ENCODE measurements around the gene OR4D1. TPM values are rescaled to one million over a fixed set of nuclear protein-coding genes. Genes with fewer than 3 reads are reported as not detected.

OR4D1 gene
- total RNA-seq, 1 experiment from 2014 or later: 0.03 TPM

DNA sequence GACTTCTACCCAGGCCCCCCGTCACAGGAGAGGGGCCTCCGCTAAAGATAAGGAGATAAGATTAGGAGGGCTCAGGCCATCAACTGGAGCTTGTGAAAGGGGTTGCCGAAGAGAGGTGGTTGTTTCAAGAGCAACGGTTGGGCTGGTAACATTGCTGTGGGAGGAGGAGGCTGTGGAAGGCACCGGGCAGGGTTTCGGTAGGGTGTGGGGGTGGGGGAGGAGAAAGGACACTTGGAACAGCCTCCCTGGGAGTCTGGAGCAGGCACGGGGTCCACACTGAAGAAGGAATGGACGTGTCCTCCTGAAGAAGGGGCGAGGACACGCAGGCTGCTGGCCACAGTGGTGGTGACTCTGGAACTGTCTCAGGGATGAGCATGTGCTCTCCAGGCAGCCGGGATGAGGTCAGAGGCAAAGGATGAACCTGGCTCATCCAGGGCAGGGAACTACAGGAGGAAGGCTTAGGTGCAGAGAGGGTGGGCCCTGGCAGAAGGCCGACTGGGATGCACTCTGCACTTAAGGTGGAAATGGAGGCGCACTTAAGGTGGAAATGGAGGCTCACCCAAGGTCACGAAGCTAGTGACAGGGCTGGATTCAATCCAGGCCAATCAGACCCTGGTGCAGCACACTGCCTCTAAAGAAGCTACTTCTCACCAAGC, 43.2 kb downstream of the OR4D1 start:
- Histone ChIP-seq H3K4me1 (replicated peaks) (no peaks in the 10 kb centered on the region), H3K36me3 (no peaks in the 10 kb centered on the region), H3K27me3 (replicated peaks) (peaks cover 37% of the 10 kb centered on the region), H3K9me3 (replicated peaks) (no peaks in the 10 kb centered on the region), H3K27ac (no peak overlapping the region), H3K4me3 (no peak overlapping the region)
- DNase-seq (ENCODE audit: low read depth in 1 of 2, low spot score in 2 of 2): no peak

DNA sequence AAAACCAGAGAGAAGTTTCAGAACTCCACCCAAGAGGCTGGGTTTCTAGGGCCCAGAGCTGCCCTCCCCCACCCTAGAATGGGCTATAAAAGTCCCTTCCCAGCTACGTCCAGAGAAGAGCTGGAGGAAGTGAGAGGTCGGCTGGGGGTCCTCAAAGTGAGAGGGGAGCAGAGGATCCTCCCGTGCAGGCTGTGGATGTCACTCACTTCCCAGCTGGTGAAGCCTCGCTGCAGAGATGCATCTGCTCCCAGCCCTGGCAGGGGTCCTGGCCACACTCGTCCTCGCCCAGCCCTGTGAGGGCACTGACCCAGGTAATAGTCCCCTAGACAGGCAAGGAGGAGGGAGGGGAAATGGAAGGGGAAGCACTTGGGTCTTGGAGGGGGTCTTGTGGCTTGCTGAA, 44.4 kb downstream of the OR4D1 start, which contains the start of gene EPX:
Gene EPX, plus strand, starts transcription at position 115 of the 400 bp plus-strand sequence. Its CDS starts 121 bp downstream, at position 236.
- H3K4me1 ChIP-seq (replicated peaks): no peaks in the 10 kb centered on the region
- H3K27me3 ChIP-seq (replicated peaks): peaks cover 40% of the 10 kb centered on the region
- no peak for DNase-seq (ENCODE audit: low read depth in 1 of 2, low spot score in 2 of 2)
- no peaks in the 10 kb centered on the region for H3K36me3 ChIP-seq
- no peak within 1 kb of the TSS for H3K27ac ChIP-seq
- no peaks in the 10 kb centered on the region for H3K9me3 ChIP-seq (replicated peaks)
- H3K4me3 ChIP-seq: no peak within 1 kb of the TSS

DNA sequence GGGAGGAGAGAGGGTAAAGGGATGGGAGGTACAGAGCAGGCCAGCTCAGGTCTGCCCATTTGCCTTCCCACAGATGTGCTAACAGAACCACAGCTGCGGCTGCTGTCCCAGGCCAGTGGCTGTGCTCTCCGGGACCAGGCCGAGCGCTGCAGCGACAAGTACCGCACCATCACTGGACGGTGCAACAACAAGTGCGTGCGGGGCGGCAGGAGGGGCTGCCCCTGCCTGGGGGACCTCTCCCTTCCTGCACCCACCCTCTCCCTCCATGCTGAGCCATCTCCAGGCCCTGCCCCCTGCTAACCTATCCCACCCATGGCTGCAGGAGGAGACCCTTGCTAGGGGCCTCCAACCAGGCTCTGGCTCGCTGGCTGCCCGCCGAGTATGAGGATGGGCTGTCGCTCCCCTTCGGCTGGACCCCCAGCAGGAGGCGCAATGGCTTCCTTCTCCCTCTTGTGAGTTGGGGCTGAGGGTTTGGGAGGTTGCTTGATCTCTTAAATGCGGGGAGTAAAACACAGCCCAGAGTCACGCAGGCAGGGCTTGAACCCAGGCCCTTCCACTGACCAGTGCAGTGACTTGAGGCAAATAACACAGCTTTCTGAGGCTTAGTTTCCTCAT, 45.6 kb downstream of the OR4D1 start:
- Histone ChIP-seq H3K27me3 (replicated peaks) (peaks cover 38% of the 10 kb centered on the region), H3K4me3 (no peak overlapping the region), H3K36me3 (no peaks in the 10 kb centered on the region), H3K27ac (no peak overlapping the region), H3K4me1 (replicated peaks) (no peaks in the 10 kb centered on the region), H3K9me3 (replicated peaks) (no peaks in the 10 kb centered on the region)
- DNase-seq (ENCODE audit: low read depth in 1 of 2, low spot score in 2 of 2): no peak

DNA sequence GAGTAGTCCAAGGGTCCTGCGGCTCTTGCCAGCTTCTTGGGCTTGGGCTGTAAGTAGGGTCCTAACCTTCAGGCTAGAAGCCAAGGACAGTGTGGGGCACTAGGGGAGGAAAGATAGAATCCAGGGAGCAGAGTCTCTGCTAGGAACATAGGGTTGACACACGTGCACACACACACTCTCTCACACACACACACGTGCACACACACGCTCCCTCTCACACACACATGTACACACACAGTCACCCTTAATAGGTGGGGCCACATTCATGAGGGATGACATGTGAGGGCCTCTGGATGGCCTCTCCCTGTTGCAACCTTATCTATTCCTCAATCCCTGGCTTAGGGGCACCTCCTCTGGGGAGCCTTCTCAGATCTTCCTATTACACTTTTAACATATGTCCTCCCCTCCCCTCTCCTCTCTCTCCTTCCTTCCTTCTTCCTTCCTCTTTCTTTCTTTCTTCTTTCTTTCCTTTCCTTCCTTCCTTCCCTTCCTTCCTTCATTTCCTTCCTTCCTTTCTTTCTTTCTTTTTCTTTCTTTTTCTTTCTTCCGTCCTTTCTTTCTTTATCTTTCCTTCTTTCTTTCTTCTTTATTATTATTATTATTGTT, 47.4 kb downstream of the OR4D1 start:
- H3K9me3 ChIP-seq (replicated peaks): no peaks in the 10 kb centered on the region
- H3K36me3 ChIP-seq: no peaks in the 10 kb centered on the region
- no peaks in the 10 kb centered on the region for H3K4me1 ChIP-seq (replicated peaks)
- H3K27me3 ChIP-seq (replicated peaks): peaks cover 55% of the 10 kb centered on the region
- no peak overlapping the region for H3K27ac ChIP-seq
- DNase-seq (ENCODE audit: low read depth in 1 of 2, low spot score in 2 of 2): no peak
- H3K4me3 ChIP-seq: no peak overlapping the region

DNA sequence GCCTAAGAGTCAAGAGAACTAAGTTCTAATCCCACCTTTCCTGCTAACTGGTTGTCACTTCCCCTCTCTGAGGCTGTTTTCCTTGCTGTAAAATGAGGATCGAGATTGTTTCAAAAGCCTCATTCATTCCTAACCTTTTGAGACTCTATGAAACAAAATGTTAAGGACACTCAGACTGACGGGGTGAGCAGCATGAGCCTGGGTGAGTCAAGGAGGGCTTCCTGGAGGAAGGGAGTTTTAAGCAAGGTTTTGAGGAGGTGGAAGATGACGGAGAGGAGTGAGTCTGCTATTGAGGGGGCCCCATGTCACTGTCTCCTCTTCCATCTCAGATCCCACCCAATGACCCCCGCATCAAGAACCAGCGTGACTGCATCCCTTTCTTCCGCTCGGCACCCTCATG, 48.4 kb downstream of the OR4D1 start:
- Histone ChIP-seq H3K9me3 (replicated peaks) (no peaks in the 10 kb centered on the region), H3K27ac (no peak overlapping the region), H3K36me3 (no peaks in the 10 kb centered on the region), H3K4me1 (replicated peaks) (no peaks in the 10 kb centered on the region), H3K4me3 (no peak overlapping the region), H3K27me3 (replicated peaks) (peaks cover 61% of the 10 kb centered on the region)
- DNase-seq (ENCODE audit: low read depth in 1 of 2, low spot score in 2 of 2): no peak

GRCh38 chr17:58200024-58200633, 51.9 kb downstream of the OR4D1 start:
- peak; percentile 43 to 81 for DNase-seq (ENCODE audit: low read depth in 1 of 2, low spot score in 2 of 2)
- no peak overlapping the region for H3K4me3 ChIP-seq
- no peaks in the 10 kb centered on the region for H3K9me3 ChIP-seq (replicated peaks)
- H3K27me3 ChIP-seq (replicated peaks): peaks cover 45% of the 10 kb centered on the region
- H3K27ac ChIP-seq: no peak overlapping the region
- H3K36me3 ChIP-seq: no peaks in the 10 kb centered on the region
- no peaks in the 10 kb centered on the region for H3K4me1 ChIP-seq (replicated peaks)

- no peak overlapping the region for H3K4me3 ChIP-seq
- no peak overlapping the region for H3K27ac ChIP-seq
- DNase-seq (ENCODE audit: low read depth in 1 of 2, low spot score in 2 of 2): no peak
- H3K9me3 ChIP-seq (replicated peaks): no peaks in the 10 kb centered on the region
- peaks cover 32% of the 10 kb centered on the region for H3K27me3 ChIP-seq (replicated peaks)
- 0 out of 2 replicates have a peak, but pooled peaks cover 5% of the 10 kb centered on the region for H3K36me3 ChIP-seq
- H3K4me1 ChIP-seq (replicated peaks): no peaks in the 10 kb centered on the region
Measured at GRCh38 chr17:58202859-58203258, 54.7 kb downstream of the OR4D1 start.

- Histone ChIP-seq H3K4me3 (no peak overlapping the region), H3K36me3 (0 out of 2 replicates have a peak, but pooled peaks cover 5% of the 10 kb centered on the region), H3K9me3 (replicated peaks) (no peaks in the 10 kb centered on the region), H3K27me3 (replicated peaks) (peaks cover 14% of the 10 kb centered on the region), H3K27ac (no peak overlapping the region), H3K4me1 (replicated peaks) (no peaks in the 10 kb centered on the region)
- no peak for DNase-seq (ENCODE audit: low read depth in 1 of 2, low spot score in 2 of 2)
Measured at GRCh38 chr17:58204796-58205195, 56.6 kb downstream of the OR4D1 start.

- Histone ChIP-seq H3K4me3 (no peak overlapping the region), H3K27me3 (replicated peaks) (peaks cover 2% of the 10 kb centered on the region), H3K9me3 (replicated peaks) (no peaks in the 10 kb centered on the region), H3K36me3 (0 out of 2 replicates have a peak, but pooled peaks cover 5% of the 10 kb centered on the region), H3K4me1 (replicated peaks) (no peaks in the 10 kb centered on the region), H3K27ac (no peak overlapping the region)
- DNase-seq (ENCODE audit: low read depth in 1 of 2, low spot score in 2 of 2): no peak
Measured at GRCh38 chr17:58205936-58206335, 57.8 kb downstream of the OR4D1 start.

- no peaks in the 10 kb centered on the region for H3K9me3 ChIP-seq (replicated peaks)
- H3K27ac ChIP-seq: no peak overlapping the region
- H3K36me3 ChIP-seq: peaks cover 10% of the 10 kb centered on the region; the same call in 1 of the 2 replicates
- H3K4me3 ChIP-seq: no peak overlapping the region
- no peaks in the 10 kb centered on the region for H3K27me3 ChIP-seq (replicated peaks)
- no peaks in the 10 kb centered on the region for H3K4me1 ChIP-seq (replicated peaks)
- DNase-seq (ENCODE audit: low read depth in 1 of 2, low spot score in 2 of 2): no peak
Measured at GRCh38 chr17:58207451-58207850, 59.3 kb downstream of the OR4D1 start.

- H3K27ac ChIP-seq: no peak overlapping the region
- H3K36me3 ChIP-seq: peaks cover 10% of the 10 kb centered on the region; the same call in 1 of the 2 replicates
- no peaks in the 10 kb centered on the region for H3K9me3 ChIP-seq (replicated peaks)
- H3K4me3 ChIP-seq: no peak overlapping the region
- no peaks in the 10 kb centered on the region for H3K4me1 ChIP-seq (replicated peaks)
- DNase-seq (ENCODE audit: low read depth in 1 of 2, low spot score in 2 of 2): no peak
- no peaks in the 10 kb centered on the region for H3K27me3 ChIP-seq (replicated peaks)
Measured at GRCh38 chr17:58208344-58208743, 60.2 kb downstream of the OR4D1 start.

All from SJSA1 (cell line).